K562 (cell line): ENCODE data around the gene TCF20. TPM values are rescaled to one million over a fixed set of nuclear protein-coding genes. Genes with fewer than 3 reads are reported as not detected.

Source experiments
- ATAC-seq: fragments of 200-7000 bp; cut with Tn5 transposase; 3 replicates; pipeline ENCODE4 v1.9.1; 2020; ENCODE audit warnings: moderate library complexity
- BruUV-seq: library from RNA; stranded (reverse); fragments of 400-500 nt; replicated peaks from 2 replicates; lab custom pipeline; 2021; lab: Mats Ljungman, UMichigan
- CTCF ChIA-PET: fragments of 300-600 bp; formaldehyde crosslinking; extraction: SDS; loops from one replicate; lab custom pipeline; 2021; ENCODE audit warnings: low intra/inter-chr PET ratio; lab: Yijun Ruan, JAX
- POLR2A ChIA-PET: fragments of 300-600, 350-650 bp; sonication (Branson Sonifier 250); formaldehyde crosslinking; extraction: SDS; loops from one replicate; lab custom pipeline; 2021; ENCODE audit warnings: antibody characterized with exemption, inconsistent platforms; lab: Yijun Ruan, JAX
- DNase-seq, 4 experiments: peaks; one replicate each; pipeline versions ENCODE4 v3.0.0 to v3.0.0-alpha.2; 2011 to 2018; ENCODE audit warnings: low spot score in 3 of 4, mixed read lengths in 3 of 4; ENCODE audit errors: extremely low read depth in 1 of 4
- FAIRE-seq: peaks from 2 replicates; lab custom pipeline; 2011; peaks lifted over from hg19 to GRCh38; lab: Jason Lieb, UNC
- H2AFZ ChIP-seq: 2 replicates; pipeline ENCODE4 v1.6.0; 2011; ENCODE audit warnings: low read depth, low read length, control low read depth, inconsistent platforms
- H3K27ac ChIP-seq: fragments of 200-600 bp; 3 replicates; pipeline ENCODE4 v1.8.0; 2011; ENCODE audit warnings: low read depth, mild to moderate bottlenecking, control low read depth, inconsistent platforms, low read length, moderate library complexity, mixed read lengths; ENCODE audit errors: extremely low read depth
- H3K27me3 ChIP-seq, 2 experiments: fragments of 300-600 bp in 1 of 2; 2 replicates in 1 of 2; 3 replicates in 1 of 2; pipeline versions ENCODE4 v1.6.0 to v1.8.0; 2011; ENCODE audit warnings: inconsistent platforms in 2 of 2, low read length in 2 of 2, mild to moderate bottlenecking in 1 of 2, mixed read lengths in 1 of 2, moderate library complexity in 1 of 2; ENCODE audit not compliant: control insufficient read depth in 2 of 2, insufficient read depth in 2 of 2
- H3K36me3 ChIP-seq: fragments of 300-600 bp; 3 replicates; pipeline ENCODE4 v1.8.0; 2011; ENCODE audit warnings: mild to moderate bottlenecking, low read length, inconsistent platforms; ENCODE audit not compliant: control insufficient read depth, insufficient read depth
- H3K4me1 ChIP-seq, 2 experiments: fragments of 200-600 bp in 1 of 2; replicated peaks in 1 of 2; 2 replicates in 1 of 2; 3 replicates in 1 of 2; pipeline versions ENCODE4 v1.5.1 to v1.8.0; 2011; ENCODE audit warnings: inconsistent platforms in 2 of 2, low read length in 2 of 2, mild to moderate bottlenecking in 1 of 2, mixed read lengths in 1 of 2, moderate library complexity in 1 of 2; ENCODE audit not compliant: control insufficient read depth in 2 of 2, insufficient read depth in 2 of 2
- H3K4me2 ChIP-seq: 2 replicates; pipeline ENCODE4 v1.6.1; 2011; ENCODE audit warnings: low read length, control low read depth, inconsistent platforms, mixed read lengths; ENCODE audit not compliant: insufficient read depth
- H3K4me3 ChIP-seq: fragments of 200-600 bp; sonication (generic), shearing (Covaris generic); 2 replicates; pipeline ENCODE4 v1.5.1; 2016; ENCODE audit warnings: control low read depth, inconsistent platforms
- H3K79me2 ChIP-seq: fragments of 200-600 bp; 3 replicates; pipeline ENCODE4 v1.8.0; 2011; ENCODE audit warnings: low read length, inconsistent platforms; ENCODE audit not compliant: control insufficient read depth, insufficient read depth
- H3K9ac ChIP-seq, 2 experiments: 2 replicates each; pipeline versions ENCODE4 v1.6.0 to v1.6.1; 2011; ENCODE audit warnings: low read depth in 2 of 2, low read length in 2 of 2, control low read depth in 1 of 2, inconsistent platforms in 1 of 2, mild to moderate bottlenecking in 1 of 2, mixed read lengths in 1 of 2; ENCODE audit not compliant: insufficient read depth in 1 of 2
- H3K9me1 ChIP-seq: one replicate; pipeline ENCODE4 v1.6.0; 2011; ENCODE audit warnings: inconsistent platforms, mild to moderate bottlenecking, low read length, moderate library complexity; ENCODE audit not compliant: control insufficient read depth, insufficient read depth
- H3K9me3 ChIP-seq: replicated peaks from 2 replicates; pipeline ENCODE4 v1.5.1; 2011; ENCODE audit warnings: low read depth, low read length, inconsistent platforms; ENCODE audit not compliant: control insufficient read depth, insufficient read depth
- H4K20me1 ChIP-seq: replicated peaks from 2 replicates; pipeline ENCODE4 v1.6.1; 2011; ENCODE audit warnings: low read length, inconsistent platforms, mixed read lengths; ENCODE audit not compliant: control insufficient read depth, insufficient read depth
- BCOR ChIP-seq: fragments of 450-650 bp; IDR thresholded peaks from 2 replicates; pipeline ENCODE4 v1.6.1; 2016
- CBFA2T2 ChIP-seq: fragments of 450-650 bp; conservative IDR thresholded peaks from 2 replicates; pipeline ENCODE4 v1.6.1; 2017; ENCODE audit warnings: mild to moderate bottlenecking
- GTF2E2 ChIP-seq: fragments of 200-800 bp; sonication (Bioruptor generic); IDR thresholded peaks from 2 replicates; pipeline ENCODE4 v1.6.1; 2016; ENCODE audit warnings: missing genetic modification characterization, missing compliant biosample characterization
- KLF6 ChIP-seq: fragments of 250-450 bp; sonication (Bioruptor Pico); IDR thresholded peaks from 2 replicates; pipeline ENCODE4 v1.4.0; 2020; ENCODE audit warnings: mild to moderate bottlenecking, moderate library complexity, borderline replicate concordance
- NCOR1 ChIP-seq: fragments of 450-650 bp; IDR thresholded peaks from 2 replicates; pipeline ENCODE4 v1.6.1; 2016; ENCODE audit warnings: mild to moderate bottlenecking, moderate library complexity
- NFE2 ChIP-seq: IDR thresholded peaks from 2 replicates; pipeline ENCODE4 v1.6.1; 2014; ENCODE audit warnings: antibody characterized with exemption, low read depth
- NR2C2 ChIP-seq, 2 experiments: fragments of 200-800 bp in 1 of 2; sonication (Bioruptor generic) in 1 of 2; sonication (generic) in 1 of 2; formaldehyde crosslinking in 1 of 2; IDR thresholded peaks; 2 replicates each; pipeline versions ENCODE4 v1.6.1 to v1.8.0; 2016 to 2022; ENCODE audit warnings: mild to moderate bottlenecking in 1 of 2, missing compliant biosample characterization in 1 of 2, missing genetic modification characterization in 1 of 2, missing genetic modification reagents in 1 of 2
- RBFOX2 ChIP-seq: fragments of 200-400 bp; formaldehyde crosslinking; IDR thresholded peaks from 2 replicates; pipeline ENCODE4 v1.6.1; 2017; ENCODE audit warnings: low read depth, mild to moderate bottlenecking, low read length, moderate library complexity
- RFX5 ChIP-seq: IDR thresholded peaks from 2 replicates; pipeline ENCODE4 v1.6.1; 2011; ENCODE audit warnings: low read depth, mild to moderate bottlenecking, improper control_type of control experiment, low read length
- TCF7L2 ChIP-seq: fragments of 150-350 bp; IDR thresholded peaks from 2 replicates; pipeline ENCODE4 v1.6.1; 2016; ENCODE audit warnings: low read depth, mild to moderate bottlenecking, low read length, moderate library complexity
- TEAD2 ChIP-seq: fragments of 450-650 bp; IDR thresholded peaks from 2 replicates; pipeline ENCODE4 v1.6.1; 2016; ENCODE audit warnings: missing genetic modification characterization, control low read depth, missing compliant biosample characterization
- ZNF165 ChIP-seq: fragments of 250-450 bp; sonication (Bioruptor Pico); IDR thresholded peaks from 2 replicates; pipeline ENCODE4 v1.4.0; 2020; ENCODE audit warnings: borderline replicate concordance
- ZNF274 ChIP-seq: IDR thresholded peaks from 2 replicates; pipeline ENCODE4 v1.6.1; 2011; ENCODE audit warnings: low read depth, mild to moderate bottlenecking, low read length, moderate library complexity, borderline replicate concordance
- ZNF3 ChIP-seq: fragments of 250-450 bp; sonication (Bioruptor Pico); IDR thresholded peaks from 2 replicates; pipeline ENCODE4 v1.5.0; 2021; ENCODE audit warnings: mild to moderate bottlenecking, moderate library complexity
- ZNF41 ChIP-seq: fragments of 250-450 bp; sonication (Bioruptor Pico); conservative IDR thresholded peaks from 2 replicates; pipeline ENCODE4 v1.4.0; 2020; ENCODE audit warnings: mild to moderate bottlenecking
- ZNF644 ChIP-seq: fragments of 200-800 bp; sonication (Bioruptor generic); IDR thresholded peaks from 2 replicates; pipeline ENCODE4 v1.6.1; 2016; ENCODE audit warnings: low read depth, missing genetic modification characterization, missing compliant biosample characterization
- WGBS: fragments of 100-300 bp; shearing (Covaris generic); methylation state at CpG from one replicate; pipeline ENCODE4 v1.1.6; 2016; ENCODE audit warnings: low coverage, mixed read lengths; ENCODE audit not compliant: insufficient coverage; ENCODE audit errors: missing lambda C conversion rate; 5-methylcytosine and 5-hydroxymethylcytosine counted together
- in situ Hi-C: fragments of 300-500 bp; cut with MboI; formaldehyde crosslinking; loops from 4 replicates; pipeline ENCODE4 v1.15.0; 2018; ENCODE audit warnings: inconsistent platforms, mixed read lengths
- intact Hi-C: fragments of 100-400 bp; cut with micrococcal nuclease; formaldehyde crosslinking; loops from 2 replicates; pipeline ENCODE4 v1.14.2; 2022
- polyA plus RNA-seq, 8 experiments: library from polyadenylated mRNA; depleted of rRNA in 4 of 8; stranded (reverse) in 5 of 8; unstranded in 3 of 8; fragments of >200 nt; fragmentation: Nextera tagmentation in 2 of 8; fragmentation: Illumina TruSeq in 1 of 8; extraction: Ambion mirVana in 2 of 8; extraction: Trizol in 1 of 8; gene quantifications; 2 replicates each; pipeline versions ENCODE4 v1.2.1 to v1.2.3, GENCODE V29; 2011 to 2014; ENCODE audit warnings: inconsistent platforms in 1 of 8, missing spikeins in 1 of 8
- total RNA-seq, 7 experiments: library from RNA; depleted of rRNA in 6 of 7; stranded (reverse); fragments of >200 nt in 6 of 7; fragmentation: Illumina TruSeq in 2 of 7; extraction: Trizol in 2 of 7; gene quantifications; 2 replicates each; pipeline versions ENCODE4 v1.2.1 to v1.2.3, GENCODE V29; 2011 to 2021; ENCODE audit warnings: low replicate concordance in 1 of 7
- TF ChIP-seq, protein P1 (sequence below), 2 experiments: fragments of 450-650 bp in 1 of 2; sonication (generic) in 1 of 2; formaldehyde crosslinking; conservative IDR thresholded peaks; 2 replicates each; pipeline versions ENCODE4 v1.4.0 to v1.8.1; 2020 to 2022; ENCODE audit warnings: mild to moderate bottlenecking in 1 of 2, missing genetic modification reagents in 1 of 2
- TF ChIP-seq, protein P2 (sequence below): fragments of 450-650 bp; formaldehyde crosslinking; IDR thresholded peaks from 2 replicates; pipeline ENCODE4 v1.4.0; 2022; ENCODE audit warnings: missing genetic modification characterization
- TF ChIP-seq, protein P3 (sequence below): conservative IDR thresholded peaks from 2 replicates; pipeline ENCODE4 v1.6.1; 2011; ENCODE audit warnings: low read depth, mild to moderate bottlenecking, low read length; ENCODE audit not compliant: control insufficient read depth
- TF ChIP-seq, protein P4 (sequence below): fragments of 450-650 bp; IDR thresholded peaks from 2 replicates; pipeline ENCODE4 v1.6.1; 2017; ENCODE audit warnings: mild to moderate bottlenecking, moderate library complexity

TCF20 gene
- total and polyA plus RNA-seq, 9 of the 15 experiments (the other 6 are each of a cell fraction or from before 2014, with no cell fraction given): 0.35 to 43.6 (median 17.5) TPM

DNA sequence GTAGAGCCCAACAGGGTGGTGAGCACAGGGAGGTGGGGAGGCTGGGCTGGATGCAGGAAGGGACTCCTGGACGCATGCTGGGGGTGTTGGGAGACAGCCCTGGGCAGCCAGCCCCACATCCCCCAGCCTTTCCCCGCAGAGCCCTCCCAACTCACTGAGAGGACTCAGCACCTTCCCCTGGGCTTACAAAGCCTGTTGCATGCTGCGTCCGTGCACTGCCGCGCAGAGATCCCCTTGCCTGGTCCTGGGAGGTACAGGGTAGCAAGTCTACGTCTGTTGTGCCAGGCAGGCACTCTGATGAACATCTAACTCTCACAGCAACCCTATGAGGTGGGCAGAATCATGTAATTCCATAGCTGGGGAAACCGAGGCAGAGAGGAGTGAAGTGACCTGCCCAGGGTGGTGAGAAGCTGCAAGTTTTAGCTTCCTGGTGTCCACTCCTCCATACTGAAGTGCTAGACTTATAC, 33.9 kb upstream of the TCF20 start:
- H3K4me2 ChIP-seq: no peak overlapping the region
- CTCF ChIA-PET: no interaction called here

More for the DNA sequence above, 33.9 kb upstream of the TCF20 start:
- Histone ChIP-seq H3K9me1 (no peaks in the 10 kb centered on the region), H3K79me2 (no peaks in the 10 kb centered on the region), H3K4me3 (no peak overlapping the region), H3K4me1 (peaks cover 16 to 38% of the 10 kb centered on the region in 2 experiments), H3K27me3 (peaks cover 0 to 14% of the 10 kb centered on the region in 2 experiments; a peak in 2 of 5 replicates), H3K9me3 (no peaks in the 10 kb centered on the region), H3K27ac (no peak overlapping the region), H4K20me1 (no peaks in the 10 kb centered on the region; the same call in 1 of the 2 replicates), H2AFZ (no peak overlapping the region), H3K36me3 (no peaks in the 10 kb centered on the region), H3K9ac (no peak overlapping the region)
- DNase-seq (no peak), ATAC-seq (no peak), FAIRE-seq (no peak)
- in situ Hi-C loops: no loop called here
- no TSS peak for BruUV-seq
- POLR2A ChIA-PET: interaction anchor here (0.7 kb wide), 1 partner anchor 169 kb away, joined by 3 read pairs; no protein-coding TSS in a partner anchor
- intact Hi-C loops: no loop called here
- TF ChIP-seq TEAD2 (tag) (no peak), TCF7L2 (no peak), NFE2 (no peak), ZNF274 (no peak), CBFA2T2 (no peak), ZNF3 (no peak), ZNF644 (no peak), GTF2E2 (tag) (no peak), NR2C2 (CRISPR knock-in tag; IDR thresholded peaks at IDR 0.05) (no peak), NR2C2 (tag; IDR thresholded peaks at IDR 0.05) (no peak), RFX5 (no peak), KLF6 (CRISPR knock-in tag) (no peak), RBFOX2 (no peak), ZNF165 (CRISPR knock-in tag) (no peak), ZNF41 (CRISPR knock-in tag) (no peak), BCOR (no peak), NCOR1 (no peak)
- TF ChIP-seq, protein P1, sequence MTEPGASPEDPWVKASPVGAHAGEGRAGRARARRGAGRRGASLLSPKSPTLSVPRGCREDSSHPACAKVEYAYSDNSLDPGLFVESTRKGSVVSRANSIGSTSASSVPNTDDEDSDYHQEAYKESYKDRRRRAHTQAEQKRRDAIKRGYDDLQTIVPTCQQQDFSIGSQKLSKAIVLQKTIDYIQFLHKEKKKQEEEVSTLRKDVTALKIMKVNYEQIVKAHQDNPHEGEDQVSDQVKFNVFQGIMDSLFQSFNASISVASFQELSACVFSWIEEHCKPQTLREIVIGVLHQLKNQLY (CRISPR knock-in tag; conservative IDR thresholded peaks at IDR 0.05): no peak
- TF ChIP-seq, protein P2, sequence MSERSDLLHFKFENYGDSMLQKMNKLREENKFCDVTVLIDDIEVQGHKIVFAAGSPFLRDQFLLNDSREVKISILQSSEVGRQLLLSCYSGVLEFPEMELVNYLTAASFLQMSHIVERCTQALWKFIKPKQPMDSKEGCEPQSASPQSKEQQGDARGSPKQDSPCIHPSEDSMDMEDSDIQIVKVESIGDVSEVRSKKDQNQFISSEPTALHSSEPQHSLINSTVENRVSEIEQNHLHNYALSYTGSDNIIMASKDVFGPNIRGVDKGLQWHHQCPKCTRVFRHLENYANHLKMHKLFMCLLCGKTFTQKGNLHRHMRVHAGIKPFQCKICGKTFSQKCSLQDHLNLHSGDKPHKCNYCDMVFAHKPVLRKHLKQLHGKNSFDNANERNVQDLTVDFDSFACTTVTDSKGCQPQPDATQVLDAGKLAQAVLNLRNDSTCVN (CRISPR knock-in tag): no peak
- TF ChIP-seq, protein P3, sequence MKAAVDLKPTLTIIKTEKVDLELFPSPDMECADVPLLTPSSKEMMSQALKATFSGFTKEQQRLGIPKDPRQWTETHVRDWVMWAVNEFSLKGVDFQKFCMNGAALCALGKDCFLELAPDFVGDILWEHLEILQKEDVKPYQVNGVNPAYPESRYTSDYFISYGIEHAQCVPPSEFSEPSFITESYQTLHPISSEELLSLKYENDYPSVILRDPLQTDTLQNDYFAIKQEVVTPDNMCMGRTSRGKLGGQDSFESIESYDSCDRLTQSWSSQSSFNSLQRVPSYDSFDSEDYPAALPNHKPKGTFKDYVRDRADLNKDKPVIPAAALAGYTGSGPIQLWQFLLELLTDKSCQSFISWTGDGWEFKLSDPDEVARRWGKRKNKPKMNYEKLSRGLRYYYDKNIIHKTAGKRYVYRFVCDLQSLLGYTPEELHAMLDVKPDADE: no peak
- TF ChIP-seq, protein P4, sequence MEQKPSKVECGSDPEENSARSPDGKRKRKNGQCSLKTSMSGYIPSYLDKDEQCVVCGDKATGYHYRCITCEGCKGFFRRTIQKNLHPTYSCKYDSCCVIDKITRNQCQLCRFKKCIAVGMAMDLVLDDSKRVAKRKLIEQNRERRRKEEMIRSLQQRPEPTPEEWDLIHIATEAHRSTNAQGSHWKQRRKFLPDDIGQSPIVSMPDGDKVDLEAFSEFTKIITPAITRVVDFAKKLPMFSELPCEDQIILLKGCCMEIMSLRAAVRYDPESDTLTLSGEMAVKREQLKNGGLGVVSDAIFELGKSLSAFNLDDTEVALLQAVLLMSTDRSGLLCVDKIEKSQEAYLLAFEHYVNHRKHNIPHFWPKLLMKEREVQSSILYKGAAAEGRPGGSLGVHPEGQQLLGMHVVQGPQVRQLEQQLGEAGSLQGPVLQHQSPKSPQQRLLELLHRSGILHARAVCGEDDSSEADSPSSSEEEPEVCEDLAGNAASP: no peak
- whole genome bisulfite sequencing: 0% methylated on average over 7 of the region's 8 CpGs
